ENCODE results near the gene LMX1B.

Gene LMX1B

GRCh38 chr9:126636983-126637798 lies 23.5 kb downstream of the LMX1B start:
- TF ChIP-seq, protein P1, sequence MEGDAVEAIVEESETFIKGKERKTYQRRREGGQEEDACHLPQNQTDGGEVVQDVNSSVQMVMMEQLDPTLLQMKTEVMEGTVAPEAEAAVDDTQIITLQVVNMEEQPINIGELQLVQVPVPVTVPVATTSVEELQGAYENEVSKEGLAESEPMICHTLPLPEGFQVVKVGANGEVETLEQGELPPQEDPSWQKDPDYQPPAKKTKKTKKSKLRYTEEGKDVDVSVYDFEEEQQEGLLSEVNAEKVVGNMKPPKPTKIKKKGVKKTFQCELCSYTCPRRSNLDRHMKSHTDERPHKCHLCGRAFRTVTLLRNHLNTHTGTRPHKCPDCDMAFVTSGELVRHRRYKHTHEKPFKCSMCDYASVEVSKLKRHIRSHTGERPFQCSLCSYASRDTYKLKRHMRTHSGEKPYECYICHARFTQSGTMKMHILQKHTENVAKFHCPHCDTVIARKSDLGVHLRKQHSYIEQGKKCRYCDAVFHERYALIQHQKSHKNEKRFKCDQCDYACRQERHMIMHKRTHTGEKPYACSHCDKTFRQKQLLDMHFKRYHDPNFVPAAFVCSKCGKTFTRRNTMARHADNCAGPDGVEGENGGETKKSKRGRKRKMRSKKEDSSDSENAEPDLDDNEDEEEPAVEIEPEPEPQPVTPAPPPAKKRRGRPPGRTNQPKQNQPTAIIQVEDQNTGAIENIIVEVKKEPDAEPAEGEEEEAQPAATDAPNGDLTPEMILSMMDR (IDR thresholded peaks at IDR 0.05; ENCODE audit: control extremely low read depth, extremely low read depth, low read depth, missing control alignments): no peak
- DNase-seq (ENCODE audit: extremely low spot score): no peak
- POLR2A ChIA-PET: no interaction called here
- CTCF ChIA-PET: interaction anchor here (1.2 kb wide), 1 partner anchor 144 kb away, joined by 4 read pairs; no protein-coding TSS in a partner anchor

DNA sequence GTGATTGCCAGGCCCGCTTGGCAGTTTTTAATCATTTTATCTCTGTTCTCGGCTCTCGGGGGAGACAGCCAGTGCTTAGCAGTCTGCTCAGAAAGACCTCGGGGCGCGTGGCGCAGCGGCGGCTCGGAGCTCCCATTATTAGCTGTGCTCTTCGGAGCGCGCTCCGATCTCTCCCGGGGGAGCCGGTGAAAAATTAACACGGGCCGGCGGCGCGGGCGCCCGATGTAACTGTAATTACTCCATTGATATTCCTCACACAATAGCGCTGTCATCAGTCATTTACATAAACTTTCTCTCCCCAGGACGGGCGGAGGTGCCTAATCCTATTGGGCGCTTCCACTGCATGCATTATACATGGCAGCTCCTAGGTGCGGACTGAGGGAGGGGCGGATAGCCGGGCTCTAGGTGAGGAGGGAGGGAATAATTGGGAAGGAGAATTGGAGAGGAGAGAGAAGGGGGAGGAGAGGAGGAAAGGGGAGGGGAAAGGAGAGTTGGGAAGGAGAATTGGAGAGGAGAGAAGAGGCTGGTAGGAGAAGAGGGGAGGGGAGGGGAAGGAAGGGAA lies 24.9 kb downstream of the LMX1B start:
- ChIA-PET CTCF (no interaction called here), POLR2A (no interaction called here)
- no peak for DNase-seq (ENCODE audit: extremely low spot score)
- TF ChIP-seq, protein P1 (IDR thresholded peaks at IDR 0.05; ENCODE audit: control extremely low read depth, extremely low read depth, low read depth, missing control alignments): no peak

DNA sequence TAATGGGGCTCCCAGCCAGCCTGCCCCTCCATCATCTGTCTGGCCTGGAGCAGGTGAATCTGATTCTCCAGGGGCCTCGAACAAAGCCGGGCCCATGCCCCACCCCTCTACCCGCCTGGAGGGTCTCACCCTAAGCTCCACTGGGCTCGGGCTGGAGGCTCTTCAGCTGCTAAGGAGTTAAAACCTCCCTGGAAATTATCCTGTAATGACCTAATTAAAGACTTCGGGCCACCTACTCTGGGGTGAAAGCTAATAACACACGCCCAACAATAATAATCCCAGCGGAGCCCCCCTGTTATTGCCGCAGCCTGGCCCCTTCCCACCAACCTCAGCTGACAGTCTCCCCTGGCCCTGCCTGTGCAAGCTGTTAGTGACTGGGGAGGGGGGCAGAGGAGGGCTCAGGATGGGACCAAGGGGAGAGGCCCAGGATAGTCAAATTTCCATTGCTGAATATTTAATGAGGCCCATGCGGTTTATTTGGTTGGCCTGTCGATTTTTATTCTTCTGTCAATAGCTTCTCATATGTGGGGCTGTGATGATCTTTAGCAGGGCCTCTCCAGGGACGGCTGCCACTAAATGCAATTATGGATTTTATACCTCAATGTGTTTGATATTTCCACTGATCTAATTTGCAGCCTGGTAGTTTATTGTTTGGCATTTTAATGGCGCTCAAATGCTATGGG lies 25.7 kb downstream of the LMX1B start:
- TF ChIP-seq, protein P1 (IDR thresholded peaks at IDR 0.05; ENCODE audit: control extremely low read depth, extremely low read depth, low read depth, missing control alignments): no peak
- no peak for DNase-seq (ENCODE audit: extremely low spot score)
- ChIA-PET CTCF (no interaction called here), POLR2A (no interaction called here)

DNA sequence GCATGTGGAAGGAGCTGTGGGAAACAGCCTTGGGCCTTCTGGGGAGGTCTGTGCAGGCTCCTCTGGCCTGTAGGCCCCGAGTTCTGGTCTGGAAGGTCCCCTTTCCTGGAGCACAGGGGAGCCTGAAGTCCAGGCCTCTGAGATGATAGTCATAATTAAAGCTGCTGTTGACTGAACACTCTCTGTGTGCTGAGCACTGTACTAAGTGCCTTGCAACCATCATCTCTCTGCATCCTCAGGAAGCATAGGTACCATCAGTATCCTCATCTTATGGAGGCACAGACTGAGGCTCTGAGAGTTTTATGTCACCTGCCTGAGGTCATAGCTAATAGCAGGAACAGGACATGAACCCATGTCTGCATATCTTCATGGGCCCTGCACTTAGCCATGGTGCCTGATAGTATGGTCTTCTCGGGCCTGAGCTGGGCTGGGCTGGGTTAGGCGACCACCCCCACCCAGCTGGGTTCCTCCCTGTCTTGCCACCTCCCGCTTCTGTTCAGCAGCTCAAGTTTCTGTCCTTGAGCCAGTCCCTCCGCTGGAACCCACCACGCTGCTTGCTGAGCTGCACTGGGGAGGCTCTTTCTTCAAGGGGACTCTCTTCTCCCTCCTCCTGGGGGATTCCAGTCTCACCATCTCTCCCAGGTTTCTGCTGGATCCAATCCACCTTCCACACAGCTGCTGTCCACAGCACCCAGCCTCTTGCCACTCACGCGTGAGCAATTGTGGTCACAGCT lies 27.6 kb downstream of the LMX1B start:
- no peak for DNase-seq (ENCODE audit: extremely low spot score)
- POLR2A ChIA-PET: no interaction called here
- TF ChIP-seq, protein P1 (IDR thresholded peaks at IDR 0.05; ENCODE audit: control extremely low read depth, extremely low read depth, low read depth, missing control alignments): no peak
- CTCF ChIA-PET: interaction anchor here (0.7 to 1.8 kb wide), 4 partner anchors 9 to 140 kb away, joined by 3 to 4 read pairs (median 4); no protein-coding TSS in a partner anchor

DNA sequence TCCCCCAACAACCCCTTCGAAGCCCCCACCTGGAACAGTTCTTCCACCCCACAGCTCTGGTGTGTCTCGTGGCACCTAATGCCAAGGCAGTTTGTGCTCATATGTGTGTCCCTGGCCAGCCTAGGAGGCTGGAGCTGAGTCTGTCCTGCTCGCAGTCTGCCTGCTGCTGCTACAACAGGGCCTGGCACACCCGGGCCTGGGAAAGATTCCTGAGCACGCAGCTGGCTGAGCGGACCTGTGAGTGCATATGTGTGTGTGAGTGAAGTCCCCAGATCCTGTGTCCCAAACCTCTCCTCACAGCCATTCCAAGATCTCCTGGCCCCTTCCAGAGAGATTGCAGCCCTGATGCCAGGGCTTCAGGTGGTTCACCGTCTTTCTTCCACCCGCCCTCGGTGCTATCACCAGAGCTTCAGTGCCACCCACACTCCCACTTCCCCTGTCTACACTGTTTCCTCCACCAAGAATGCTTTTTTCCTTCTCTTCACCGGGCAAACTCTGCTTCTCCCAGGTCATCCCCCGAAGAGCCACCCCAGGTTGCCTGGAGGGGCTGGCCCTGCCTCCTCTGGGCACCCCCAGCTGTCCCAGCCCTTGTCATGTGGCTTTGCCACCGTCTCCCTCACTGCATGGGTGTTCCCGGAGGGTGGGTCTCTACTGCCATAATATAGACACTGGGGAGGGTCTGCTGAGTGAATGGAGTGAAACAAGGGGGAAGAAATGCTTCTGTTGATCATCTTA lies 28.4 kb downstream of the LMX1B start:
- TF ChIP-seq, protein P1 (IDR thresholded peaks at IDR 0.05; ENCODE audit: control extremely low read depth, extremely low read depth, low read depth, missing control alignments): no peak
- CTCF ChIA-PET: interaction anchor here (1.3 to 1.8 kb wide), 2 partner anchors 10 to 12 kb away, joined by 3 to 4 read pairs; no protein-coding TSS in a partner anchor
- POLR2A ChIA-PET: no interaction called here

More for the DNA sequence above, 28.4 kb downstream of the LMX1B start:
- DNase-seq (ENCODE audit: extremely low spot score): no peak

All from GM10248 (cell line).